GM19397 (cell line): ENCODE data around the gene FLT4.

Source experiments
- ATAC-seq: cut with Tn5 transposase; IDR thresholded peaks from one replicate; pipeline ENCODE4 v1.9.1; 2021; ENCODE audit warnings: mild to moderate bottlenecking, moderate library complexity; ENCODE audit not compliant: unreplicated experiment

The FLT4 gene

DNA sequence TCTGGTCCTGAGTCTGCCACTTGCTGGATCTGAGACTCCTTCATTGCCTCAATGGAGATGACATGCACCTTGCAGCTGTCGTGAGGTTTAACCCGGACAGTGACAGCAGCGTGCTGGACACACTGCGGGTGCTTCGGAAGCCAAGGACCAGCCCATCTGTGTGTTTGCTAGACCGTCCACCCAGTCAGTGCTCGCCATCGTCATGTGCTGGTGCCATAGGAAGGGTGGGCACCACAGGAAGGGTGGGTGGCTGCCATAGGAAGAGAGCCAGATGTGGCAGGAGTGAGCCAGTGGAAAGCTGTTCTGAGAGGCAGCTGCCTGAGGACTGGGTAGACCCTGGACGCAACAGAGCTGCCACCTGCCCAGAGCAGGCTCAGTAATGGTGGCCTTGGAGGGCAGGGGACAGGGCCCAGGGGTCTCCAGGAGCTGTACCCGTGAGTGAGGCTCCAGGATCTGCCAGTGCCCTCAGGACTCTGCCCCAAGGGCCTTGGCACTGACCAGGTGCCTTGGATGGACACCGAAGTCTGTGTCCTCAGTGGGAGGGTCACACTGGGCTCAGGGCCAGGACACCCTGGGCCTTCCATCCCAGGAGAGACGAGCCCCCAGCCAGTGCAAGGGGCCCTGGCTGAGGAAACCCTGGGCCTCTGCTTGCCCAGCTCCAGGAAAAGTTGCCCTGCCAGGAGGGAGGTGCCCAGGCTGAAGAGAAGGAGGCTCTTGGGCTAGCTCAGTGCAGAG is 21.8 kb downstream of the FLT4 start:
- no peak for ATAC-seq

DNA sequence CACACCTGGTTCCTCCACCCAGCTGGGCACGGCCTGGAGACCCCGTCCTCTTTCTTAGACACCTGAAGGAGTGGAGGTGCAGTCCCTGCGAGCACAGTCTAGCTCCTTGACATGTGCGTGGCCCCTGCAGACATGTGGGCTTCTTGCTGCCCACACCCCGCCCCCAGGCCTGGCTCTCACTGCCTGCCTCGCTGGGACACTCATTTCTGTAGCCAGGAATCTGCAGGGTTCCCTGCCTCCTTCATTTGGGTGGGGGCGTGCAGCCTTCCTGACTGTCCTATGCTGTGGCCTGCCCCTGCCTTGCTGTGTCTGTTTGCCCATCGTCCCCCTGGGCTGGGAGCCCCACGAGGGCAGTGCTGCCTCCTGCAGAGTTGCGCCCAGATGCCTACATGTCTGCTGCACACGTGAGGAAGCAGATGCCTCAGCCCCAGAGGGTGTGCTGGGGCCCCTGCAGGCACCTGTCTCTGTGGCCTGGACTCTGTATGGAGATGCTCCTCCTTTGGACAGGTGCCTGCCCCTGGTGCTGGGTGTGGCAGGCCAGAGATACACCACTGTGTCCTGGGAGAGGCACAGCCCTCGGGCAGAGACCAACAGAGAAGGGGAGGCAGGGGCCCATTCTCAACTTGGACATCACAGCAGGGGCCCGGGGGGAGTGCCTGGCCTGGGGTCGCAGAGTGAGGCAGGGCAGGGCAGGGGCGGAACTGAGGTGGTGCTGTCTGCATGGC is 22.6 kb downstream of the FLT4 start:
- no peak for ATAC-seq

DNA sequence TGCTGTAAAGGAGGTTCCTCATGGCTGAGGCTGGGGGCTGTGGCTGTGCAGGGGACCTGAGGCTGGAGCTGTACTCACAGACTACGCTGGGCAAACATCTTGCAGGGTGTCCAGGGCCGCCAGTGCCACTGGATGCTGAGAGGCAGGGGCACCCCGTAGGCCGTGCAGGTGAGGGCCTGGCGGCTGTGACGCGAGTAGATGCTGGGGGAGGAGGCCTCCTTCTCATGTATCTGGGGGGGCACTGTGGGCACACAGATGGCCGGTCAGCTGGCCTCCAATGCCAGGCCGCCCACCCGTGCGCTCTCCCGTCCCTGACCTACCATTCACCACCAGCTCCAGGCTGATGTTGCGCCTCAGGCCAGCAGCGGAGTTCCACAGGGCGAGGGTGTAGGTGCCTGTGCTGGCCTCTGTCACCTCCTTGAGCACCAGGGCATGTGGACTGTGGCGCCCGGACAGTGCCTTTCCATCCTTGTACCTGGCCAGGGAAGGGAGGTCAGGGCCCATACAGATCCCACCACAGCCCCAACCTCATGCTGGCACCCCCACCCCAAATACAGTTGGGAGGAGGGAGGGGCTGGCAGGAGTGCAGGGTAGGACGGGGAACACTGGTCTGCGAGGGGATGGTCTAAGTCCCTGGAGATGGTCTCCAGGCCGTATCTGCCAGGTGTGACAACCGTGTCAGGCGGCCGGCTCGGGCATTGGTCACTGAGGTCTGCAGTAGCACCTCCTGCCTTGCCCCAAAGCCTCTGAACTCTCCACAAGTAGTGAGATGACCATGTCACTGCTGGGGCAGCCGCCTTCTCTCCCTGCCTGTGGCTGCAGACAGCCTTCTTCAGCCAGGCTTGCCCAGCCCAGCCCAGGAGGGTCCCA is 23.4 kb downstream of the FLT4 start:
- ATAC-seq, result no peak

DNA sequence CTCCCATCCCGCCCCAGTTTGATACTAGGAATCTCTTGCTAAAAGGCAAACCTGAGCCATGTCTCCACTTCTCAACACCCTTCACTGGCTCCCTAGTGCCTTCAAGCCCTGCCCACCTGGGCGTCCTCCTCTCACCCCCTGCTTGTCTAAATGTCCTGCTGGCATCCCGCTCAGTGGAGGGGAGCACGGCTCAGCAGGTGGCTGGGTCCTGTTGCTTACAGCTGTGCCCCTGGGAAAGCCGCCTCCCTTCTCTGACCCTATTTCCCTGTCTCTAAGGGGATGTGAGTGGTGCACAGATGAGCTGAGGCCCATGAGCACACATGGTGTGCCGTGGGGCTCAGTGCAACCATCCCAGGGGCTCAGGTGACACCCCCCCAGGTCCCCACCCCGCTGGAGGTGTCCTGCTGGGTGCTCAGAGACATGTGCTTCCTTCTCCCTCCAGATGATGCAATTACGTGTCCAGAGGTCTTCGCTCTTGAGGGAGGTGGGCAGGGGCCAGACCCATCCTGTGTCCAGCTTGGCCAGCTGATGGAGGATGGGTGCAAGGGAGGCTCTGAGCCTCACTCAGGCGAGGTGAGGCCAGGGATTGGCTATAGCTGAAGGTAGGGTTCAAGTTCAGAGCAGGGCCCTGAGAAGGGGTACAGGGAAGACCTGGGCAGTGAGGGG is 24.1 kb downstream of the FLT4 start:
- no peak for ATAC-seq

DNA sequence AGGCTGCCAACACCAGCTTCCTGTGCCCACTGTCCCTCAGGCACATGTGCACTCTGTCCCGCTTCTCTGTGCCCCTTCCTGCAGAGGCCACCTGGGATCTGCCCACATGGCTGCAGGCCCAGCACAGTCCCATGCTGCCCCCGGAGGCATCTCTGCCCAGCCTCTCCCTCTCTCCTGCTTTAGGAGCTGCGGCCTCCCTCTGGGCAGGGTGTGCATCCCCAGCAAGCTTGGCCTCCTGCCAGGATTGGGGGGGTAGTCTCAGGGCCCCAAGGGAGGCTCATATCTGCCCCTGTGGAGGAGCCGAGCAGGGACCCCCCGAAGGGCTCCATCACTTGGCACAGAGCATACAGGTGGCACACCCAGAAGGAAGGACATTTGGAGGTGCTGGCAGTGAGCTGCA is 24.8 kb downstream of the FLT4 start:
- no peak for ATAC-seq

DNA sequence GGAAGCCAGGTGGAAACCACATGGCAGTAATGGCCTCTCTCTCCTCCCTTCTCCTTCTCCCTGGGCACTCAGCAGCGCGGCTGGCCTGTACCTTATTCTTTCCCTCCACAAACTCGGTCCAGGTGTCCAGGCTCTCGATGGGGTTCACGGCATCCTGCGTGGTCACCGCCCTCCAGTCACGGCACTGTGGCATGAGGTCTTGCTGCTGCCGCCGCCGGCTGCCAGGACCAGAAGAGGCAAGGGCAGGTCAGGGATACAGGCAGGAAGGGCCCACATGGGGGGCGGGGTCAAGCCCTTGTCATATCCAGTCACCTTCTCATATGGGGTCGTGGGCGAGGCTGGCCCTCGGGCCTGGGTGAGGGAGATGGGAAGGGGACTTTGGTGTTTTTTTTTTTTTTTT is 25.6 kb downstream of the FLT4 start:
- no peak for ATAC-seq

DNA sequence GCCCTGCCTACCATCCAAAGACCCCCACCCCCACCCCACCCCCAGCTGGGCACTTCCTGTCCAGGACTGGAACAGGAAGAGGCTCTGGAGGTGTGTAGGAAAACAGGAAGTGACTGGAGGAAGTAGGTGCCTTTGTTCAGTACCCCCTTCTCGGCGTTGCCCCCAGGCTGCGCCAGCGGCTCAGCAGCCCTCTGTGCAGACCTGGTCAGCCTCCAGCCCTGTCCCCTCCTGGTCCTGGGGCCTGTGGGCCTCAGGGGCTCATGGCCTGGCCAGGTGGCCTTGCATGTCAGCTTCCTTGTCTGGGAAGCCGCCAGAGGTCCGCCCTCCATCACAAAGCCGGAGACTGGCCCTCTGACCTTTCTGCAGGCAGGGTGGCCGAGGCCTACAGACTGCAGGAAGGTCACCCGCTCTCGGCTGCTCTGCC is 26.0 kb downstream of the FLT4 start:
- no peak for ATAC-seq

DNA sequence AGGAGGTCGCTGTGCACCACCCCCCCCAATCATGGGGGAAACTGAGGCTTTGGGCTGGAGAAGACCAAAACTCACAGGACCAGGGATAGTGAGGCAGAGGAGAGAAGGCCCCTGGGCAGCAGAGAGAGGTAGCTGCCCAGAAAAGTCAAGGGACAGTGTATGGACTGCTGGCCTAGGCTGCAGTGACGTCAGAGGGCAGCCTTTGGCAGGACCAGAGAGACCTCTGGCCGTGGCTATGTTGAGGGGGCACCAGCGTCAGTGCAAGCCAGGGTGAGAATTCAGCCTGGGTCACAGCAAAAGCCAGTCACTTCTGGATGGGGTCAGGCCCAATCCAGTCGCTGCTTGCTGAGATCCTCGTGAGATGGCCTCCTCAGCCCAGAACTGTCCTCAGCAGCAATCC is 26.5 kb downstream of the FLT4 start:
- ATAC-seq, result no peak

DNA sequence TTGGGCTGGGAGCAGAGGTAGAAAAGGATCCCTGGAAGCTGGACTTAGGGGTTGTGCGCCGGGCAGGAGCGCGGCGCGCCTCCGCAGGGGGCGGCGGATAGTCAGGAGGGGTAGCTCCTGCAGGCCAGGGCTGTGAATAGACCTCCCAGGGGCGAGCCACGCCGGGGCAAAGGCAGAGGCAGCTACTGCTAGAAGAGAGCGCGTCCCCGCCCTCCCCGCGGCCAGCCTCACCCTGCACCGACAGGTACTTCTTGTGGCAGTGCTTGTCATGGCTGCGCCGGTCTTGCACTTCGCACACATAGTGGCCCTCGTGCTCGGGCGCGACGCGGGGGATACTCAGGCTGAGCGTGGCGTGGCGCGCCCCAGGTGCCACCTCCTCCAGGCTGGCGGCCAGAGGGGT is 28.1 kb downstream of the FLT4 start:
- no peak for ATAC-seq

DNA sequence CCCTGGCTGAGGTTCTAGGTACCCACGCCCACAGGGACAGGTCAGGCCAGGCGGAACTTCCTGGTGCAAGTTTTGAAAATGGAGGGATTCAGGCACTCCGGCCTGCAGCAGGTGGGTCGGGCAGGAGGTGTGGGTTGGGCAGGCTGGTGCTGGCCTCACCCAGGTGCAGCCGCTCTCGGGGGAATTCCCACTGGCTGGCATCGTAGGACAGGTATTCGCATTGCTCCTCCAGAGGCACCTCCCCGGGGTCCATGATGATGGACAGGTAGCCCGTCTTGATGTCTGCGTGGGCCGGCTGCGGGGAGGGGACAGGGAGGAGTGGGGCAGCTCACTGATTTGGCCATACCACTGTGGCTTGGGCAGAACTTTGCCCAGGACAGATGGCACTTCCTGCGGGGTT is 29.4 kb downstream of the FLT4 start:
- no peak for ATAC-seq

DNA sequence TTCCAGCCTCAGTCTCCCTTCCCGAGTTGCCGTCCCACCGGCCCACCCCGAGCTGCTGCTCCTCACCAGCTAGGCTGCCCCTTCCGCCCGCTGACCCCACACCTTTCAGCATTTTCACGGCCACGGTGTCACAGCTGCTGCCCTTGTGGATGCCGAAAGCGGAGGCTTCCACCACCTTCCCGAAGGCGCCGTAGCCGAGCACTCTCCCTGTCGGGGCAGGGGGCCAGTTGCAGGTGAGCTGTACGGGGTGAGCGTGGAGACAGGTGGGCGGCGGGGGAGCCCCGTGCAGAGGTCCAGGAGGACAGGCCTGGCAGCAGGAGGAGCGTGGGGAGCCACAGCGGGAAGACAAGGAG is 29.9 kb downstream of the FLT4 start:
- no peak for ATAC-seq

DNA sequence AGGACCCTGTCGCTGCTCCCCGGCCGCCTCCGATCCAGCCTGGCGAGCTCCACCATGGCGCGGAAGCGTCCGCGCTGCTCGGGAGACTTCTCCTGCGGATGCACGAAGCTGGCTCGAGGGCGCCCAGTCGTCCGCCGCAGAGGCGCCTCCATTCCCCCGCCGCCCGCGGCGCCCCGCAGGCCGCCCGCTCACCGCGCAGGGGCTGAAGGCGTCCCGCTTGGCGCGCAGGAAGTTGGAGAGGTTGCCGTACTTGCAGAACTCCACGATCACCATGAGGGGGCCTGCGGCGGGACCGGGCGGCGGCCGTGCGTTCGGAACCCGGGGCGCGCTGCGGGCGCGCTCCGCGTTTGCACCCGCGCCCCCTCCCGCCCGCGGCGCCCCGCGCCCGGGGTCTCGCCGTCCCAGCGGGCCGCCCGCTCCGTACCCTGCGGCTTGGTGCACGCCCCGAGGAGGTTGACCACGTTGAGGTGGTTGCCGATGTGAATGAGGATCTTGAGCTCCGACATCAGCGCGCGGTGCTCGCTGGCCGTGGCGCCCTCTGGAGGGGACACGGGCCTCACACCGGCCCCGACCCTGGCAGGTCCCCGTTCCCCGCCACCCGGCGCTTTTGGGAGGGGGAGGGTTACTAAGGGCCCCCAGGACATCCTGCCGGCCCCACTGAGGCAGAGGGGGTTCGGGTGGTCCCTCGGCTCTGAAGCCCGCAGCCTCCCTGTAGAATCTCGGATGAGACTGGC is 30.4 kb downstream of the FLT4 start:
- ATAC-seq, result no peak

DNA sequence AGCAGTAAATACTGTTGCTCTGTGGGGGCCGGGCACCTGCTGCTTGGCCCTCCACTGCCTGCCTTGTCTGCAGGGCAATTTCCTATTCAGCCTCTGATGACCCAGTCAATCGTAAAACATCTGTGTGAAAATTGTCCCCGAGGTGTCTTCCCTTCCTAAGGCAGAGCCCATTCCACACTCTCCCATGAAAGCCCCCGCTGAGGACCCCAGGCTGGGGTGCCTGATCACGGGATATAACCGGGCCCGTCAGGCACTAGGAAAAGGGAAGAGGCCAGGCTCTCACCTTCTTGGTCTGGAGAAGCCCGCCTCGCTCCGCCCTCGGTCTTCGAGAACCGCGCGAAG is 30.9 kb downstream of the FLT4 start:
- no peak for ATAC-seq

DNA sequence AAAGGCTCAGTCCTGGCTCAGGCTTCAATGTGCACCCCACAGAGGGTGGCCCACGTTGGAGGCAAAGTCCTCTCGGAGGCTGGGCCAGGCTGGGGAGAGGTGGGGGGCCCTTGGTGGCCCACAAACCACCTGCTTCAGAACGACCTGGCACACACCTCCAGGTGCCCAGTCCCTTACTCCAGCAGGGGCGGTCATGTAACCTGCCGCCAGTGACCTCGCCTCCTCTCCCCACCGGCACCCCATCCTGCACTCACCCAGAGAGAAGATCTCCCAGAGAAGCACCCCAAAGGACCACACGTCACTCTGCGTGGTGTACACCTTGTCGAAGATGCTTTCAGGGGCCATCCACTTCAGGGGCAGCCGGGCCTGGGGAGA is 35.6 kb downstream of the FLT4 start:
- ATAC-seq, result no peak

DNA sequence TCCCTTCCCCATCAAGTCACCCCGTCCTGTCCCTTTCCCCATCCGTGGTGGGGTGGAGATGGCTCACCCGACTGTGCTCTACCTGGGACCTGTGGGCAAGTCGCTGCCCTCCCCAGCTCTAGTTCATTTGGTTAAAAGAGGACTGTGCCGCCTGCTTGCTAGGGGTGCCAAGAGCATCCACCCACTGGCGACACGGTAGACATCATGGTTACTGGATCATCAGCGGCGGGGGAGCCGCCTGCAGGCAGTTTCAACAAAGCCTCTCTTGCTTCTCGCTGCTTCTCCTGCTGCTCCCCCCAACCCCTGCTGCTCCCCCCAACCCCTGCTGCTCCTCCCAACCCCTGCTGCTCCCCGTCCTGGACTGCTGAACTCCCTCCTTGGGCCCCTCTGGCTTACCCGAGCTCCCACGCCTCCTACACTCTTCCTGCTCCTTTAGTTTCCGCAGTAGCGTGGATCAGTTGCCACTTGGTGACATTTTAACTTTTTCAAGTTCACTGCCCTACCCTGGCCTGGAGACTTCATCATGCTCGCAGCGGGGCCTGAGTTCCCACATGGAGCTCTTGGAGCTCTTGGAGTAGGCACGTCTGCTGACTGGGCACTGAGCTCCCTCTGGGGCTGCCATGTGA is 36.1 kb downstream of the FLT4 start:
- no peak for ATAC-seq

DNA sequence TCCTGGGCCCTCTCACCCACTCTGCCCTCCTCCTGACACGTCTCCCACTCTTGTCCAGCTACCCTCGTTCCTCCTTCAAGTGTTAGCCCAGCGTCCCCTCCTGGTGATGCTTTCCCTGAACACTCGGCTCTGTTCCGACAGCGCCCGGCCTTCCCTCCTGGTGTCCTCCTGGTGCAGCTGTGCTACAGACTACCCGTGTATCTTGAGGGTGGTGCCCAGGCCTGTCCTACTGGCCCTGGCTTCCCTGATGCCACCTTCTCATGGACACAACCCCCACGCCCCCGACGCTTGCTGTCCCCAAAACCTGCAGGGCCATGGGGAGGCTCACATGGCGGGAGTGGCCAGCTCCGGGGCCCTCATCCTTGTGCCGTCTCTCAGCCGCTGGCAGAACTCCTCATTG is 36.7 kb downstream of the FLT4 start:
- ATAC-seq, result no peak

DNA sequence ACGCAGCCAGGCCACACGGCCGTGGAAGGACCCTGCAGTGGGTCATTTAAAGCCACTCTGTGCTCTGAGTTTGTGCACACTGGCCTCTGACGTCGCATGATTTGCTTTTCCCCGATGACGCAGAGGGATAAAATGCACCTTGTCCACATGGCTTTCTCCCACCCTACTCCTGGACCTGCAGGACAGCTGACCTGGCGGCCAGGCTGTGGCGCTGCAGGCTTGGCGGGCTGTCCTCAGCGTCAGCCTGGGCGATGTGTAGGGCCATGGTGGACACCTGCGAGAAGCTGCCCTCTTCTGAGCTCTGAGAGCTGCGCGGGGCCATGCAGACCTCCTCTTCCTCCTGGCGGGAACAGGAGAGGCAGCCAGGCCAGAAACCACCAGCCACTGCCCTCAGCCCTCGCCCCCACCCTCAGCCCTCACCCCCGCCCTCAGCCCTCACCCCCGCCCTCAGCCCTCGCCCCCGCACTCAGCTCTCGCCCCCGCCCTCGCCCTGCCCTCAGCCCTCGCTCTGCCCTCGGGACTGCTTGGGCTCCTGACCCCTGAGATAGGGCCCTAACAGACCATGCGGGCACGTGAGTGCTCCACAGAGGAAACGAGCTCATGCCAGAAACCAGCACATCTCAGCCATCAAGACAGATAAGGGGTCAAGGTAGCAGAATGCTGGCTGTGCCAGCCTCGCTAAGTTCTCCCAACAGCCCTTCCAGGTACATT is 38.1 kb downstream of the FLT4 start:
- no peak for ATAC-seq

DNA sequence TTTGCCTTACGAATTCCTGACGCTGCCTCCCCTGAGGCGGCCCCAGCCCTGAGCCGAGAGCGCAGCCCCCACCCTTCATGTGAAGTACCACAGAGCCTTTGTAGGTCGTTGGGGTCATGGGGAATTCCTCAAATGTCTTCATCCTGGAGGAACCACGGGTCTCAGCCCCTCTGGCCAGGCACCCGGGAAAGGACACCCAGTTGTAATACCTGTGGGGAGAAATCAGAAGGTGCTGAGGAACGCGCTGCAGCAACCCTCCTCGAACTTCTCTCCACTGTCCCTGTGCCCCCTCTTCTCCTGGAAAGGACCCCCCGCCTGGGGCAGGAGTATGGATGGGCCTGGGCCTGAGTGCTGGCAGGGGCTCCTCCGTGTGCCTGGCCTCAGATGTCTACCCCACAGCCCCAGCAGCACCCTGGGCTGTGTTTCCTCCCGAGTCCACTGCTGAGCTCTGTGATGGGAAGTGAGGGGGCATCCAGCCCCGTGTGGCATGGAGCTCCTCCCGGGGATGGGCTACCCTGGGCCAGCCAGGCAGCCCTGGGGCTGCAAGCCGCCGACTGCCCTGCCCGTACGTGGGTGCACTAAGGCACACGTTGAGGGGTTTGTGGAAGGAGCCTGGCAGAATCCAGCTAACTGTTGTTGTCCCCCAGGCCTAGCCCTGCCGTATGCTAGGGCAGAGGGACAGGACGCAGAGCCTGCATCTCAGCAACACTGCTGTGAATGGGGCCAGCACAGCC is 39.4 kb downstream of the FLT4 start:
- ATAC-seq, result no peak

DNA sequence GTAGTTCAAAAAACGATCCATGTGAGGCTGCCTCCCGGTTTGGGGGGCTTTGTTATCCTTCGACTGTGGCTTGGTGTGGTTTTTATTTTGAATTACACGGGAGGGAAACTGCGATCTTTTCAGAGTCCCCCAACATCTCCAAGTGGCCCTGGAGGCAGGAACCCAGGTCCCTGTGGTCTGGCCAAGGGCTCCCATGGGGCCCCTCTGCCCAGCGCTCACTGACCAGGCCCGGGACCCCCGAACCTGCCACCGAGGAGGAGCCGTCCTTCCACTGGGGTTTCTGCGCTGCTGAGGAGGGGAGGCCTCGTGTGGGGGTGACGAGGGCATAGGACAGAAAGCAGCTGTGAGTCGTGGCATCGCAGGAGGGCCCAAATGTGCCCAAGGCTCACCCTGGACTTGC is 40.0 kb downstream of the FLT4 start:
- no peak for ATAC-seq
